Measurements from ENCODE around the gene ANK3. TPM values are rescaled to one million over a fixed set of nuclear protein-coding genes. Genes with fewer than 3 reads are reported as not detected.

The ANK3 gene
- total RNA-seq, 1 donor from 2014 or later, result 188 TPM

GRCh38 chr10:60209874-60210570, 179.7 kb downstream of the ANK3 start:
- no peak for ATAC-seq
- intact Hi-C loops (cut with micrococcal nuclease), result loop anchor here (5.0 to 10.0 kb wide), 3 partner anchors 93 to 225 kb away; no protein-coding TSS in a partner anchor
- no peak for DNase-seq

- ATAC-seq (peak; percentile 32), DNase-seq (no peak)
- intact Hi-C loops (cut with micrococcal nuclease), result loop anchor here (5.0 to 10.0 kb wide), 3 partner anchors 91 to 226 kb away; no protein-coding TSS in a partner anchor
These were observed 180.9 kb downstream of the ANK3 start for GRCh38 chr10:60208676-60209269.

GRCh38 chr10:60207894-60208293, 181.8 kb downstream of the ANK3 start:
- intact Hi-C loops (cut with micrococcal nuclease), result loop anchor here (5.0 to 10.0 kb wide), 3 partner anchors 91 to 227 kb away; no protein-coding TSS in a partner anchor
- ATAC-seq (no peak), DNase-seq (no peak)

GRCh38 chr10:60206735-60207134, 182.9 kb downstream of the ANK3 start:
- no peak for ATAC-seq
- intact Hi-C loops (cut with micrococcal nuclease), result loop anchor here (5.0 to 10.0 kb wide), 3 partner anchors 89 to 228 kb away; no protein-coding TSS in a partner anchor

GRCh38 chr10:60205741-60206140, 183.9 kb downstream of the ANK3 start:
- intact Hi-C loops (cut with micrococcal nuclease), result loop anchor here (5.0 to 10.0 kb wide), 3 partner anchors 88 to 229 kb away; no protein-coding TSS in a partner anchor
- DNase-seq (no peak), ATAC-seq (no peak)

More at GRCh38 chr10:60206735-60207134, 182.9 kb downstream of the ANK3 start:
- DNase-seq, result no peak

- peak; percentile 33 for ATAC-seq
- no peak for DNase-seq
- intact Hi-C loops (cut with micrococcal nuclease), result loop anchor here (10.0 kb wide), 1 partner anchor 231 kb away; no protein-coding TSS in a partner anchor
These were observed 185.6 kb downstream of the ANK3 start for GRCh38 chr10:60203993-60204618.

- no peak for DNase-seq
- no peak for ATAC-seq
- intact Hi-C loops (cut with micrococcal nuclease), result loop anchor here (10.0 kb wide), 1 partner anchor 234 kb away; no protein-coding TSS in a partner anchor
These were observed 189.0 kb downstream of the ANK3 start for GRCh38 chr10:60200682-60201053.

GRCh38 chr10:60200012-60200681, 189.5 kb downstream of the ANK3 start:
- ATAC-seq (peak; percentile 55), DNase-seq (no peak)
- intact Hi-C loops (cut with micrococcal nuclease), result loop anchor here (10.0 kb wide), 1 partner anchor 235 kb away; no protein-coding TSS in a partner anchor

GRCh38 chr10:60197206-60197605, 192.5 kb downstream of the ANK3 start:
- ATAC-seq, result no peak
- DNase-seq, result no peak
- intact Hi-C loops (cut with micrococcal nuclease), result no loop called here

GRCh38 chr10:60194421-60194820, 195.3 kb downstream of the ANK3 start:
- intact Hi-C loops (cut with micrococcal nuclease), result no loop called here
- ATAC-seq (no peak), DNase-seq (no peak)

- intact Hi-C loops (cut with micrococcal nuclease), result no loop called here
- no peak for DNase-seq
- no peak for ATAC-seq
These were observed 196.7 kb downstream of the ANK3 start for GRCh38 chr10:60192946-60193345.

GRCh38 chr10:60189861-60190475, 199.7 kb downstream of the ANK3 start:
- DNase-seq (no peak), ATAC-seq (no peak)
- intact Hi-C loops (cut with micrococcal nuclease), result no loop called here

GRCh38 chr10:60188548-60188947, 201.1 kb downstream of the ANK3 start:
- ATAC-seq (peak; percentile 64), DNase-seq (no peak)
- intact Hi-C loops (cut with micrococcal nuclease), result no loop called here

GRCh38 chr10:60187691-60188090, 202.0 kb downstream of the ANK3 start:
- intact Hi-C loops (cut with micrococcal nuclease), result no loop called here
- DNase-seq, result no peak
- no peak for ATAC-seq

GRCh38 chr10:60186315-60187071, 203.2 kb downstream of the ANK3 start:
- DNase-seq, result peak; percentile 67
- peak; percentile 84 for ATAC-seq
- intact Hi-C loops (cut with micrococcal nuclease), result no loop called here

GRCh38 chr10:60185421-60185820, 204.3 kb downstream of the ANK3 start:
- intact Hi-C loops (cut with micrococcal nuclease), result no loop called here
- ATAC-seq (no peak), DNase-seq (no peak)

GRCh38 chr10:60182691-60183090, 207.0 kb downstream of the ANK3 start:
- ATAC-seq (peak; percentile 18), DNase-seq (no peak)
- intact Hi-C loops (cut with micrococcal nuclease), result no loop called here

GRCh38 chr10:60176925-60177324, 212.8 kb downstream of the ANK3 start:
- intact Hi-C loops (cut with micrococcal nuclease), result loop anchor here (1.0 kb wide), 1 partner anchor 21 kb away; no protein-coding TSS in a partner anchor

More at GRCh38 chr10:60176925-60177324, 212.8 kb downstream of the ANK3 start:
- no peak for ATAC-seq
- DNase-seq, result no peak
